ENCODE measurements around the gene DHX36.

GRCh38 chr3:154367221-154367620 is 42.9 kb upstream of the DHX36 start:
- TF ChIP-seq CTCF (IDR thresholded peaks at IDR 0.05) (no peak), POLR2A (IDR thresholded peaks at IDR 0.05) (no peak)

Data from uterus (tissue), 2 donors.